ENCODE measurements around the gene ZXDC. TPM values are rescaled to one million over a fixed set of nuclear protein-coding genes. Genes with fewer than 3 reads are reported as not detected.

The ZXDC gene
- total RNA-seq, 1 donor from 2014 or later: 20.7 TPM

GRCh38 chr3:126415661-126416591 lies 59.8 kb downstream of the ZXDC start:
- no peak for DNase-seq

DNA sequence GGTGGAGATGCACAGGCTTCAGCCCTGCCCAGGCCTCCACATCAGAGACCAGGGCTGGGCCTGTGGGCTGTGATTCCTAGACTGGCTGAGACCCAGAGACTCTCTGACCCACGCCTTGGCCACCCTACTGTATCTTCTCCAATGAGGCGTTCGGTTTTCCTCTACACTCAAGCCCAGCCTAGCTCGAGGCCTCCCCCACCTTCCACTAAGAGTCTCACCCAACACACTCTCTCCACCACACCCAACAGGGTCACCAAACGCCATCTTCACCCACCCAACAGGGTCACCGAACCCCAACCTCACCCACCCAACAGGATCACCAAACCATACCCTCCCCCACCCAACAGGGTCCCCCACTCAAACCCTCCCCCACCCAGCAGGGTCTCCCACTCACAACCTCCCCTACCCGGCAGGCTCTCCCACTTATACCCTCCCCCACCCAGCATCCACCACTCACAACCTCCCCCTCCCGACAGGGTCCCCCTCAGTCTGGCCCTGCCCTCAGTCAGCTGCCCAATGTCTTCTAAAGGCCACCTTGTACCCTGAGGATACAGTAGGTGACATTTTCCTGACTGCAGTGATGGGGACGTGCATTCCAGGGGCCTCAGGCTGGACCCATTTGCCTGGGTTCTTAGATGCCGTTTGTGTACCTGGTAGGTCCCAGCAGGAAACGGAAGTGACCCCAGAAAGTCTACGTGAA lies 60.6 kb downstream of the ZXDC start:
- DNase-seq: no peak

DNA sequence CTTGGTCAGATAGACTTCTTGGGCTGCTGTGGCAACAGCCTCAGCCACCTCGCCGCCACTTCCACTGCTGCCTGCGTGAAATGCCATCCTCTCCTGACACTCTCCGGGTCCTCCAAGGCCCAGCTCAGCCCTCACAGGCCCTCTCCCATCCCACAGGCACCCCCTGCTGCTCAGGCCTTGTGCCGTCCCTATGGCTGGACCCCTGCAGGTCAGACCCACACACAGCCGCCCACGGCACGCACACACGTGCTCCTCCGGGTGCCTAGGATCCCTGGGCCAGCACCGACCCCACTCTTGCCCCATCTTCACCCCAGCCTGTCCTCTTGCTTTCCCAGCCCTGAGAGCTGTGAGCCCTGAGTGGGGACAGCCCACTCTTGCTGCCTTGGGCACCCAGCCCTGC lies 61.3 kb downstream of the ZXDC start:
- no peak for DNase-seq

DNA sequence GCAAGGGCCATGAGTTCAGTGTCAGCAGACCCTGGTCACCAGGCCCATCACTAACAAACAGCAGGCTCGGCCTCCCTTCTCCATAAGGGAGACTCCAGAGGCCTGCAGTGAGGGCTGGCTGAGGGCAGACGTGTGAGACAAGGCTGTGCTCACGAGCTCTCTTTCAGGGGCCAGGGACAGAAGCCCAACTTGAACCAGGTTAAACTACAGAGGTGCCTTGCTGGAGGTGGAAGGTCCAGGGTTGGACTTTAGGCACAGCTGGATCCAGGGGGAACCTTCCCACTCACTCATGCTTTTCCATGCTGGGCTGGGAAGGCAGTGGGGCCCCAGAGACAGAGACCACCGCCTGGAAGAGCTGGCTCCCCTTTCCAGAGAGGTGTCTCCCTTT lies 62.0 kb downstream of the ZXDC start:
- no peak for DNase-seq

DNA sequence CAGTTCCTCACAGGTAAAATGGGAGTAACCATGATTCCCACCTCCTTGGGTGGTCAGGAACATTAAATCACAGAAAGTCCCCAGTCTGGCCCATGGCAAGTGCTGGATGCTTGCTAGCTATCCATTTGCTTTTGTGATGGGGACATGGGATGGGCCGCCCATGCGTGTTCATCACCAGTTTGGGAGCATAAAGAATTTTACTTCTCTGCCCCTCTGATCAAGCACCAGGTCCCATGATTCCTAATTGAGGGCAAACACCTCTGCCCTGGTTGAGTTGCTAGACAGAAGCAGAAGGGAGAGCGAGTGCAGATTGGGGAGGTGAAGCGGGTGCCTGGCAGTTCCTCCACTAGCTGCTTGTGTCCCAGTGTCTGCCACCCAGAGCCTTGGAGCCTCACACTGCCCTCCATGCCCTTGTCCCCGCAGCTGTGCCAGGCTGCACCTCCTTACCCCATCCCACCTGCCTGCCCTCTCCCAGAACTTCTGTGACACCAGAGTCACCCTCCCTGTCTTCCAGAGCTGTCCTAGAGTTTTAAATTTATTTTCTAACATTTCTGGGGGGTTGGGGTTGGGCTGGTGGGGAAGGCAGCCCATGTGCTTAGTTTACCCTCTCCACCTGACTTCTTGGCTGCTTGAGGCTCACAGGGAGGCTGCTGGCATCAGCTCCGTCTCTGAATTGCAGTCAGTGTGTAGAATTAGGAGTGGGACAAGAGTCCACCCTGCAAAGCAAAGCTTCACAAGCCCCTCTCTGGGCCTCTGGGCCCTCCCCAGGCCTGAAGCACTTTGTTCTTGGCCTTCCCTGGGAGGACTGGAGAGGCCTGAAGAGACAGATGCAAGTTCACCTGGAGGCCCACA lies 62.6 kb downstream of the ZXDC start:
- DNase-seq: no peak

DNA sequence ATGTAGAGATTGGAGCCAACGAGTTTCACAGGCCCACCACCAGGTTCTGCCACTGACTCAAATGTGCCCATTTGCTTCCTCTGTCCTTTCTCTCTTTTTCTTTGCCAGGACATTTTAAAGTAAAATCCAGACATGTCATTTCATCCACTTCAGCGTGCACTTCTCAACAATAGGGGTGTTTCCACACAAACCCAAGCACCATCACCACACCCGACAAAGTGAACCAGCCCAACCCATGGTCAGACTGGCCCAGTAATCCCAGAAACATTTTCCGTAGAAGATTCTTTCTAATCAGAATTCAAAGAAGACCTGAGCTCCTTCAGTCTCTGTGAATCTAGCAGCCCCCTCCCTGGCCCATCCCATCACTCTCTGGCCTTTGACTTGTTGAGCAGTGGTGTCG lies 67.6 kb downstream of the ZXDC start:
- no peak for DNase-seq

- no peak for DNase-seq
These were observed 68.2 kb downstream of the ZXDC start for GRCh38 chr3:126407412-126408044.

GRCh38 chr3:126406389-126407296 lies 69.0 kb downstream of the ZXDC start:
- DNase-seq: no peak

GRCh38 chr3:126402666-126403302 lies 72.9 kb downstream of the ZXDC start:
- DNase-seq: no peak

DNA sequence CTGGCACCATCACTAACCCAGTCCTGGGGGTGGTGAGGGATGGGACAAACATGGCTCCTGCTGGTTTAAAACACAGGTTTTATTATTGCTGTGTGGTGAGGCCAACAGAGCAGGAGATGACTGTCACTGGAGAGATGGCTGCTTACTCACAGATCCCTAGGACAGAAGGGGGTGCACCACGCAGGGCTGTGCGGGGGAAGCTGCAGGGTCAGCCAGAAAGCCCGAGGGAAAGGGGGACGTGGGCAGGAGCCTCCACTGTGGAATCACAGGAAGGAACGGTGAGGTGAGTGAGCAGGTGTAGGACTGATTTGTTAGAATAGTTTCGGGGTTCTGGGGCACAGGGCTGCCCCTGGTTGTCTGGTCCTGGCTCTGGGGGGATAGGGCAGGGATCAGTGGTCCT lies 73.5 kb downstream of the ZXDC start:
- DNase-seq: no peak

DNA sequence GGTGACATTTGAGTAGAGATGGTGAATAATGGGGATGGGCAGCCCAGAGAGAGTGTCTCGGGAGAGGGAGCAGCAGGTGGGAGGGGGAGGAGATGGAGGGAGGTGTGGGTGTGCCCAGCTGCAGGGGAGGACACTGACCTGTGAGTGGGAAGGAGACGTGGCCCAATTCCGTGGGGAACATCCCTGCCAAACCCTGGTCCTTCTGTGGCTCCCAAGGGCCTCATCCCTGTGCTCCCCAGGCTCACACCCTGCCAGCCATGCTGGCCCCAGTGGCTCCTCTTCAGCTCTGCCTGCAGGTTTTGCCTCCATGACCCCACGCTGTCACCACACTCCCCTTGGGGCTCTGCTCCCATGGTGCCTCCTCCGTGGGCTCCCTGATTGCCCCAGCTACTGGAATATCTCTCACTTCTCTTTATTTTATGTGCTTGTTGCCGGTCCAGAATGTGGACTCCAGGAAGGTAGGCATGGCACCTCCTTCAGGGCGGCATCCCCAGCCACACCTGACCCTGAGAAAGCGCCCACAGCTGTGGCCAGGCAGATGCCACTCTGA lies 74.0 kb downstream of the ZXDC start:
- DNase-seq: no peak

DNA sequence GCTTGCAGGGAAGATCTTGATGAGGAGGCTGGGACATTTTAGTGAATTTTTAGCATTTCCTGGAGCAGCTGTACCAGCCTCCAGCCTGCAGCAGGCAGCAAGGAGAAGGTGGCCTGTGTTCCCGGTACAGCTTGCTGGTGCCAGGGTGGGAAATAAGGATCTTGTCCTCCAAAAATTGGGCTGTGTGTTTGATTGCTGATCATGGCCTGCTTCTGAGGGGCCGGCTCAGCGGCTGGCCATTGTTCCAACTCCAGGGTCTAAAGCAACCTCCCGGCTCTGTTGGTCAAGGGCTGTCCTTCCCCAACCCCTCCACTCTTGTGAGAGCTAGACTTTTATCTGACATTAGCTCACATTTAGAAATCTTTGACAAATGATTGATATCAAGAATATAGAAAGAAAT lies 75.9 kb downstream of the ZXDC start:
- no peak for DNase-seq

DNA sequence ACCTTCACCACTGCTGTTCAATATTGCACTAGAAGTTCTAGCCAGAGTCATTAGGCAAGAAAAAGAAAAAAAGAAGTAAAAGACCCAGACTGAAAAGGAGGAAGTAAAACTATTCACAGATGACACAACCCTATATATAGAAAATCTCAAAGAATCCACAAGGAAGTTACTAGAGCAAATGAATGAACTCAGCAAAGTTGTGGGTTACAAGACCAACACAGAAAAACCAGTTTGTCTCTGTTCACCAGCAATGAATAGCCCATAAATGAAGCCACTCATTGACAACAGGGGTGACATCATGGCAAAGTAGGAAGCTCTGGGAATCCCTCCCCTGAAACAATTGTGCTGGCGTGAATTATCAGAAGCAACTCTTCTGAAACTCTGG lies 76.3 kb downstream of the ZXDC start:
- no peak for DNase-seq

GRCh38 chr3:126398423-126399350 lies 77.0 kb downstream of the ZXDC start:
- no peak for DNase-seq

DNA sequence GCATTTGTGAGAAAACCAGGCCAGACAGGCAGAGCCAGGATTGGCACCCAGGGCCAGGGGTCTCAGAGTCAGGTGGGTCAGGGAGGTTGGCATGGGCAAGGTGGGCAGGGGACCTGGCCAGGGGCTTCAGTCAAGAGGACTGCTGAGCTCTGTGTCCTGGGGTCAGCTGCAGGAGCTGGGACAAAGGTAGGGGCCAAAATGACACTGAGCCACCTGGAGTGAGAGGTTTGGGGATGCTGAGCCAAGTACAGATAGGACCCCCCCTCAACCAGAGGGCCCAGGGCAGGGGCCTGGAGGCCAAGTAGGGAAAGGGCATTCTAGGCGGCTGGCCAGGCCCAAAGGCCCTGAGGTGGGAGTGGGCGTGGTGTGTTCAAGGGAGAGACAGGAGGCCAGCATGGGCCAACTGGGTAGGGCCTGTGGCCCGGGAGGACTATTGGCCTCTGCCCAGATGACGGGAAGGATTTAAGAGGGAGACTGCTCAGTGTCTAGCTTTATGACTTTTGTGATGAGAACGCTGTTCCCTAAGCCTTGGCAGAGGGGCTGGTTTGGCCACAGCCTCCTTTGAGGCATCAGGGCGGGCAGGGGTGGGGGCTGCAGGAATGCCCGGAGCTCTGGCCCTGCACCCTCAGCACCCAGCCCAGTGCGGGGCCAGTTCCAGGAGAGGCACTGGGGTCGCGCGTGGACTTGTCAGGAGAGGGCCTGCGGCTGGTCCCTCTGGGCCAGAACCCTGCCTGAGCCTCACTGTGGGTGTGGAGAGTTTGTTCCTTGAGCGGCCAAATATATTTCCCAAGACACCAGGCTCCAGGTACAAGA lies 77.9 kb downstream of the ZXDC start:
- DNase-seq: no peak

DNA sequence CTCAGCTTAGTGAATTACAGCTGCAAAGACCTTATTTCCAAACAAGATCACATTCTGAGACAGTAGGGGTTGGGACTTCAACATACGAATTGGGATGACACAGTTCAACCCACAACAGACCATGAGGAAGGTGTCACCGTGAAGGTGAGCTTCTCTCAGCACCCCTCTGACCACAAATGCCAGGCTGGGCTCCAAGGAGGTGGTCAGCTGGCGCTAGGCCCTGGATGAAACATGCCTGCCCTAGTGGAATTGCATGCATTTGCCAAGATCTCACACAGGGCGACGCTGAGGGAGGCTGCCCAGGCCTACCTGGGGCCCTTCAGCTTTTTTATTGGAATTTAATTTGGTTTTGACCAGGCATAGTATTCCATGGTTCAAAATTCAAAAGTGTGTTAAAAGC lies 79.2 kb downstream of the ZXDC start:
- DNase-seq: no peak

- no peak for DNase-seq
These were observed 79.7 kb downstream of the ZXDC start for GRCh38 chr3:126395846-126396513.

GRCh38 chr3:126394977-126395321 lies 80.7 kb downstream of the ZXDC start:
- DNase-seq: no peak

Data from skin of body (tissue), 2 donors.